ENCODE data around the gene LRBA.

Gene LRBA

GRCh38 chr4:150782921-150783320 lies 232.2 kb downstream of the LRBA start:
- DNase-seq (ENCODE audit: low read depth), result peak; percentile 53
- no peak for TF ChIP-seq CTCF (conservative IDR thresholded peaks at IDR 0.05; ENCODE audit: low read depth, low read length)
- no peak overlapping the region for H3K4me3 ChIP-seq (ENCODE audit: low read depth, low read length)

GRCh38 chr4:150782311-150782710 lies 232.8 kb downstream of the LRBA start:
- H3K4me3 ChIP-seq (ENCODE audit: low read depth, low read length), result no peak overlapping the region
- peak; percentile 43 for DNase-seq (ENCODE audit: low read depth)
- TF ChIP-seq CTCF (conservative IDR thresholded peaks at IDR 0.05; ENCODE audit: low read depth, low read length), result no peak

- TF ChIP-seq CTCF (conservative IDR thresholded peaks at IDR 0.05; ENCODE audit: low read depth, low read length), result no peak
- no peak overlapping the region for H3K4me3 ChIP-seq (ENCODE audit: low read depth, low read length)
- no peak for DNase-seq (ENCODE audit: low read depth)
Observed at GRCh38 chr4:150781191-150781590, 233.9 kb downstream of the LRBA start.

GRCh38 chr4:150779707-150780106 lies 235.4 kb downstream of the LRBA start:
- no peak for DNase-seq (ENCODE audit: low read depth)
- TF ChIP-seq CTCF (conservative IDR thresholded peaks at IDR 0.05; ENCODE audit: low read depth, low read length), result no peak
- no peak overlapping the region for H3K4me3 ChIP-seq (ENCODE audit: low read depth, low read length)

- no peak for DNase-seq (ENCODE audit: low read depth)
- H3K4me3 ChIP-seq (ENCODE audit: low read depth, low read length), result no peak overlapping the region
- no peak for TF ChIP-seq CTCF (conservative IDR thresholded peaks at IDR 0.05; ENCODE audit: low read depth, low read length)
Observed at GRCh38 chr4:150773729-150774449, 241.2 kb downstream of the LRBA start.

GRCh38 chr4:150773032-150773431 lies 242.1 kb downstream of the LRBA start:
- H3K4me3 ChIP-seq (ENCODE audit: low read depth, low read length), result no peak overlapping the region
- TF ChIP-seq CTCF (conservative IDR thresholded peaks at IDR 0.05; ENCODE audit: low read depth, low read length), result no peak
- no peak for DNase-seq (ENCODE audit: low read depth)

GRCh38 chr4:150771382-150771781 lies 243.7 kb downstream of the LRBA start:
- no peak for DNase-seq (ENCODE audit: low read depth)
- no peak for TF ChIP-seq CTCF (conservative IDR thresholded peaks at IDR 0.05; ENCODE audit: low read depth, low read length)

More at GRCh38 chr4:150771382-150771781, 243.7 kb downstream of the LRBA start:
- H3K4me3 ChIP-seq (ENCODE audit: low read depth, low read length), result no peak overlapping the region

All from choroid plexus epithelial cell (primary cell).